OCI-M1 (cell line): ENCODE results near the gene VRK2.
"Not testable (repeated sequence)": the region's sequence is repeated elsewhere in the genome, so short reads cannot be mapped to it uniquely, and the experiment has no call there.

Experiments
- DNase-seq: peaks from one replicate; lab custom pipeline; 2025; lab: John Stamatoyannopoulos, UW

VRK2 gene

GRCh38 chr2:58055033-58055786 lies 8.6 kb downstream of the VRK2 start:
- DNase-seq: no peak

- DNase-seq: no peak
Measured at GRCh38 chr2:58056192-58056916, 9.7 kb downstream of the VRK2 start.

GRCh38 chr2:58057707-58058530 lies 11.3 kb downstream of the VRK2 start:
- no peak for DNase-seq

GRCh38 chr2:58063641-58064040 lies 17.0 kb downstream of the VRK2 start:
- DNase-seq: no peak

- DNase-seq: no peak
Measured at GRCh38 chr2:58064086-58064485, 17.5 kb downstream of the VRK2 start.

- DNase-seq: no peak
Measured at GRCh38 chr2:58065248-58065647, 18.6 kb downstream of the VRK2 start.

GRCh38 chr2:58067001-58067400 lies 20.4 kb downstream of the VRK2 start:
- DNase-seq: no peak

GRCh38 chr2:58070765-58071164 lies 24.2 kb downstream of the VRK2 start:
- DNase-seq: no peak

- no peak for DNase-seq
Measured at GRCh38 chr2:58072102-58072501, 25.5 kb downstream of the VRK2 start.

- no peak for DNase-seq
Measured at GRCh38 chr2:58073008-58073407, 26.4 kb downstream of the VRK2 start.

GRCh38 chr2:58073751-58074150 lies 27.1 kb downstream of the VRK2 start:
- no peak for DNase-seq

GRCh38 chr2:58081000-58081399 lies 34.4 kb downstream of the VRK2 start:
- DNase-seq: no peak

- DNase-seq: no peak
Measured at GRCh38 chr2:58089081-58089480, 42.5 kb downstream of the VRK2 start.

GRCh38 chr2:58092772-58093171 lies 46.2 kb downstream of the VRK2 start:
- not testable (repeated sequence) for DNase-seq

GRCh38 chr2:58097025-58097424 lies 50.4 kb downstream of the VRK2 start:
- no peak for DNase-seq

GRCh38 chr2:58098254-58099095 lies 51.9 kb downstream of the VRK2 start:
- peak; percentile 68 for DNase-seq

GRCh38 chr2:58099096-58099769 lies 52.6 kb downstream of the VRK2 start:
- peak; percentile 68 for DNase-seq

GRCh38 chr2:58101500-58101899 lies 54.9 kb downstream of the VRK2 start:
- peak; percentile 77 for DNase-seq

- DNase-seq: no peak
Measured at GRCh38 chr2:58106896-58107295, 60.3 kb downstream of the VRK2 start.

GRCh38 chr2:58107803-58108710 lies 61.5 kb downstream of the VRK2 start:
- no peak for DNase-seq
